ENCODE results near the gene KRTAP2-1.
"Not testable (repeated sequence)": the region's sequence is repeated elsewhere in the genome, so short reads cannot be mapped to it uniquely, and the experiment has no call there.

DNA sequence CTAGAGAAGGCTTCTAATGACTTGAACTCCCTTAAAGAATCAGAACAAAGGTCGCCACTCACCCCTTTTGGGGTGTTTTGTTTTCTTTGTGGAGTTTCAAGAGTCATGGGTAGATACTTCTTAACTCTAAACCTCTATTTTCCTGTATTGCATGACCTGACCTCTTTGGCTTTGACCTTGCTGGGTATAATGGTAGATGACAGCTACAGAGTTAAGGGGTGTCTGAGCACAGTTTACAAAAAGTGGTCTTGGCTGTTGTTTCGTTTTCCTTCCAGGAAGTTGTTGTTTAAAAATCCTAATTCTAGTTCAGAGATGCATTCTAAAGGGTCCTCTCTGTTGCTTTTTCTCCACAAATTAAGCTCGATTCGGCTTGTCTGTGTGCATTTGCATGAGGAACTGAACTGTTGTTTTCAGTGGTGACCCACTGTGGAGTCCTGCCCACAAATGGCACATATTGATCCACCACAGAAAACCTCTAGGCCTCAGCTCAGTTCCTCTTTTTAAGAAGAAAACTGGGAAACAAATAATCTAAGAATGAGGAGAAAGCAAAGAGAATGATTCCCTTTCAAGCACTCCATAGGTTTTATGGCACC, 41.7 kb upstream of the KRTAP2-1 start:
- TF ChIP-seq, protein P1, sequence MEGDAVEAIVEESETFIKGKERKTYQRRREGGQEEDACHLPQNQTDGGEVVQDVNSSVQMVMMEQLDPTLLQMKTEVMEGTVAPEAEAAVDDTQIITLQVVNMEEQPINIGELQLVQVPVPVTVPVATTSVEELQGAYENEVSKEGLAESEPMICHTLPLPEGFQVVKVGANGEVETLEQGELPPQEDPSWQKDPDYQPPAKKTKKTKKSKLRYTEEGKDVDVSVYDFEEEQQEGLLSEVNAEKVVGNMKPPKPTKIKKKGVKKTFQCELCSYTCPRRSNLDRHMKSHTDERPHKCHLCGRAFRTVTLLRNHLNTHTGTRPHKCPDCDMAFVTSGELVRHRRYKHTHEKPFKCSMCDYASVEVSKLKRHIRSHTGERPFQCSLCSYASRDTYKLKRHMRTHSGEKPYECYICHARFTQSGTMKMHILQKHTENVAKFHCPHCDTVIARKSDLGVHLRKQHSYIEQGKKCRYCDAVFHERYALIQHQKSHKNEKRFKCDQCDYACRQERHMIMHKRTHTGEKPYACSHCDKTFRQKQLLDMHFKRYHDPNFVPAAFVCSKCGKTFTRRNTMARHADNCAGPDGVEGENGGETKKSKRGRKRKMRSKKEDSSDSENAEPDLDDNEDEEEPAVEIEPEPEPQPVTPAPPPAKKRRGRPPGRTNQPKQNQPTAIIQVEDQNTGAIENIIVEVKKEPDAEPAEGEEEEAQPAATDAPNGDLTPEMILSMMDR (conservative IDR thresholded peaks at IDR 0.05; ENCODE audit: low read length): not testable (repeated sequence)
- TF ChIP-seq EZH2phosphoT487 (IDR thresholded peaks at IDR 0.05; ENCODE audit: borderline replicate concordance, low read depth, low read length): not testable (repeated sequence)
